Activated CD4-positive, alpha-beta memory T cell treated with anti-CD3 and anti-CD28 coated beads for 36 hours (primary cell): Measurements from ENCODE around the gene CCDC13. TPM values are rescaled to one million over a fixed set of nuclear protein-coding genes. Genes with fewer than 3 reads are reported as not detected.

ENCODE experiments used
- CTCF ChIA-PET: fragments of 350-600 bp; sonication (Branson Sonifier 250); formaldehyde crosslinking; loops from one replicate; lab custom pipeline; 2021; ENCODE audit warnings: antibody characterized with exemption, inconsistent platforms; lab: Charles Lee
- POLR2A ChIA-PET: fragments of 350-600 bp; sonication (Branson Sonifier 250); formaldehyde crosslinking; loops from one replicate; lab custom pipeline; 2021; ENCODE audit warnings: antibody characterized with exemption; lab: Charles Lee
- DNase-seq: peaks from one replicate; pipeline ENCODE4 v3.0.0-alpha.2; 2020
- H3K27ac Mint-ChIP-seq: one replicate; pipeline ENCODE4 v1.8.0; 2021; ENCODE audit warnings: mixed read lengths
- H3K27me3 Mint-ChIP-seq: one replicate; pipeline ENCODE4 v1.8.0; 2021; ENCODE audit warnings: mixed read lengths
- H3K36me3 Mint-ChIP-seq: one replicate; pipeline ENCODE4 v1.8.0; 2021; ENCODE audit warnings: mixed read lengths
- H3K4me1 Mint-ChIP-seq: one replicate; pipeline ENCODE4 v1.8.0; 2021; ENCODE audit warnings: low read depth, mixed read lengths
- H3K4me3 Mint-ChIP-seq: one replicate; pipeline ENCODE4 v1.8.0; 2021; ENCODE audit warnings: mild to moderate bottlenecking, mixed read lengths
- H3K9me3 Mint-ChIP-seq: one replicate; pipeline ENCODE4 v1.8.0; 2021; ENCODE audit warnings: mixed read lengths
- intact Hi-C: fragments of 100-400 bp; cut with micrococcal nuclease; formaldehyde crosslinking; loops from one replicate; pipeline ENCODE4 v1.15.1; 2023
- total RNA-seq, 2 experiments: library from RNA; stranded (reverse); gene quantifications; one replicate each; pipeline ENCODE4 v1.2.3, GENCODE V29; 2021

CCDC13 gene
- total RNA-seq, 2 experiments from 2014 or later, result 0.76 TPM; not detected in 1

GRCh38 chr3:42749753-42750231 lies 23.3 kb downstream of the CCDC13 start:
- CTCF ChIA-PET, result interaction anchor here (1.2 to 1.7 kb wide), 2 partner anchors 135 to 200 kb away, joined by 4 read pairs; no protein-coding TSS in a partner anchor
- Mint-ChIP-seq H3K36me3 (no peaks in the 10 kb centered on the region), H3K27ac (no peak overlapping the region), H3K27me3 (no peaks in the 10 kb centered on the region), H3K4me3 (no peak overlapping the region), H3K4me1 (peaks cover 25% of the 10 kb centered on the region), H3K9me3 (no peaks in the 10 kb centered on the region)
- intact Hi-C loops, result loop anchor here (5.0 kb wide), 1 partner anchor 192 kb away; no protein-coding TSS in a partner anchor
- POLR2A ChIA-PET, result no interaction called here
- DNase-seq, result peak; percentile 17

GRCh38 chr3:42749025-42749752 lies 23.9 kb downstream of the CCDC13 start:
- intact Hi-C loops, result loop anchor here (5.0 kb wide), 1 partner anchor 192 kb away; no protein-coding TSS in a partner anchor
- Mint-ChIP-seq H3K4me1 (peaks cover 25% of the 10 kb centered on the region), H3K9me3 (no peaks in the 10 kb centered on the region), H3K27ac (no peak overlapping the region), H3K4me3 (no peak overlapping the region), H3K27me3 (no peaks in the 10 kb centered on the region), H3K36me3 (no peaks in the 10 kb centered on the region)
- no peak for DNase-seq
- ChIA-PET POLR2A (no interaction called here), CTCF (interaction anchor here (1.2 kb wide), 1 partner anchor 135 kb away, joined by 4 read pairs; no protein-coding TSS in a partner anchor)

- H3K4me1 Mint-ChIP-seq, result peaks cover 29% of the 10 kb centered on the region
- CTCF ChIA-PET, result interaction anchor here (0.8 to 1.5 kb wide), 2 partner anchors 165 to 203 kb away, joined by 3 read pairs; no protein-coding TSS in a partner anchor
- H3K36me3 Mint-ChIP-seq, result no peaks in the 10 kb centered on the region
- H3K4me3 Mint-ChIP-seq, result no peak overlapping the region
- peak; percentile 32 for DNase-seq
- H3K27ac Mint-ChIP-seq, result no peak overlapping the region
- intact Hi-C loops, result loop anchor here (5.0 kb wide), 1 partner anchor 190 kb away; no protein-coding TSS in a partner anchor
- no peaks in the 10 kb centered on the region for H3K9me3 Mint-ChIP-seq
- no peaks in the 10 kb centered on the region for H3K27me3 Mint-ChIP-seq
- POLR2A ChIA-PET, result no interaction called here
Measured at GRCh38 chr3:42747581-42747980, 25.5 kb downstream of the CCDC13 start.

GRCh38 chr3:42746455-42747450 lies 26.3 kb downstream of the CCDC13 start:
- ChIA-PET POLR2A (interaction anchor here (1.1 kb wide), 1 partner anchor 165 kb away, joined by 4 read pairs; the partner anchor contains the start of gene SEC22C), CTCF (interaction anchor here (0.7 to 3.1 kb wide), 12 partner anchors 9 to 245 kb away, joined by 3 to 31 read pairs (median 4); partner anchors contain the start of genes SEC22C and VIPR1)
- intact Hi-C loops, result loop anchor here (5.0 kb wide), 1 partner anchor 189 kb away; no protein-coding TSS in a partner anchor
- no peaks in the 10 kb centered on the region for H3K36me3 Mint-ChIP-seq
- H3K9me3 Mint-ChIP-seq, result no peaks in the 10 kb centered on the region
- DNase-seq, result no peak
- H3K4me3 Mint-ChIP-seq, result no peak overlapping the region
- no peak overlapping the region for H3K27ac Mint-ChIP-seq
- H3K27me3 Mint-ChIP-seq, result no peaks in the 10 kb centered on the region
- H3K4me1 Mint-ChIP-seq, result peaks cover 29% of the 10 kb centered on the region

- Mint-ChIP-seq H3K4me1 (peaks cover 29% of the 10 kb centered on the region), H3K36me3 (no peaks in the 10 kb centered on the region), H3K27me3 (no peaks in the 10 kb centered on the region), H3K27ac (no peak overlapping the region), H3K4me3 (no peak overlapping the region), H3K9me3 (no peaks in the 10 kb centered on the region)
- CTCF ChIA-PET, result interaction anchor here (0.5 to 3.1 kb wide), 17 partner anchors 10 to 244 kb away, joined by 3 to 31 read pairs (median 4); partner anchors contain the start of genes SEC22C and VIPR1
- intact Hi-C loops, result loop anchor here (5.0 kb wide), 1 partner anchor 189 kb away; no protein-coding TSS in a partner anchor
- POLR2A ChIA-PET, result interaction anchor here (1.1 kb wide), 1 partner anchor 164 kb away, joined by 4 read pairs; the partner anchor contains the start of gene SEC22C
- no peak for DNase-seq
Measured at GRCh38 chr3:42745776-42746454, 27.1 kb downstream of the CCDC13 start.

GRCh38 chr3:42745291-42745745 lies 27.7 kb downstream of the CCDC13 start:
- Mint-ChIP-seq H3K4me1 (peaks cover 29% of the 10 kb centered on the region), H3K36me3 (no peaks in the 10 kb centered on the region), H3K4me3 (no peak overlapping the region), H3K9me3 (no peaks in the 10 kb centered on the region), H3K27ac (no peak overlapping the region), H3K27me3 (no peaks in the 10 kb centered on the region)
- intact Hi-C loops, result loop anchor here (5.0 kb wide), 1 partner anchor 188 kb away; no protein-coding TSS in a partner anchor
- CTCF ChIA-PET, result interaction anchor here (0.7 to 3.1 kb wide), 12 partner anchors 10 to 243 kb away, joined by 3 to 31 read pairs (median 6); partner anchors contain the start of genes SEC22C and VIPR1
- POLR2A ChIA-PET, result interaction anchor here (1.1 kb wide), 1 partner anchor 163 kb away, joined by 4 read pairs; the partner anchor contains the start of gene SEC22C
- DNase-seq, result no peak

GRCh38 chr3:42743204-42743995 lies 29.7 kb downstream of the CCDC13 start:
- no peak for DNase-seq
- Mint-ChIP-seq H3K27me3 (no peaks in the 10 kb centered on the region), H3K4me1 (peaks cover 21% of the 10 kb centered on the region), H3K36me3 (no peaks in the 10 kb centered on the region), H3K4me3 (no peak overlapping the region), H3K9me3 (no peaks in the 10 kb centered on the region), H3K27ac (no peak overlapping the region)
- intact Hi-C loops, result loop anchor here (5.0 kb wide), 1 partner anchor 91 kb away; the partner anchor contains the start of gene ZBTB47
- CTCF ChIA-PET, result interaction anchor here (0.7 to 3.1 kb wide), 22 partner anchors 12 to 265 kb away, joined by 3 to 31 read pairs (median 3); partner anchors contain the start of genes KLHL40, SEC22C, VIPR1 and ZBTB47
- POLR2A ChIA-PET, result no interaction called here

- no peak for DNase-seq
- Mint-ChIP-seq H3K27me3 (no peaks in the 10 kb centered on the region), H3K36me3 (no peaks in the 10 kb centered on the region), H3K27ac (no peak overlapping the region), H3K4me1 (peaks cover 14% of the 10 kb centered on the region), H3K9me3 (no peaks in the 10 kb centered on the region), H3K4me3 (no peak overlapping the region)
- ChIA-PET CTCF (interaction anchor here (0.9 to 1.4 kb wide), 5 partner anchors 74 to 240 kb away, joined by 3 to 8 read pairs (median 3); partner anchors contain the start of genes SEC22C, VIPR1 and ZBTB47), POLR2A (no interaction called here)
- intact Hi-C loops, result loop anchor here (5.0 kb wide), 1 partner anchor 90 kb away; the partner anchor contains the start of gene ZBTB47
Measured at GRCh38 chr3:42742688-42743087, 30.4 kb downstream of the CCDC13 start.

- H3K36me3 Mint-ChIP-seq, result no peaks in the 10 kb centered on the region
- POLR2A ChIA-PET, result no interaction called here
- no peaks in the 10 kb centered on the region for H3K27me3 Mint-ChIP-seq
- H3K4me3 Mint-ChIP-seq, result no peak overlapping the region
- no peaks in the 10 kb centered on the region for H3K9me3 Mint-ChIP-seq
- H3K4me1 Mint-ChIP-seq, result peaks cover 10% of the 10 kb centered on the region
- no peak for DNase-seq
- H3K27ac Mint-ChIP-seq, result no peak overlapping the region
- CTCF ChIA-PET, result interaction anchor here (1.3 to 1.4 kb wide), 3 partner anchors 81 to 240 kb away, joined by 3 to 8 read pairs (median 3); partner anchors contain the start of genes SEC22C and VIPR1
- intact Hi-C loops, result loop anchor here (5.0 kb wide), 1 partner anchor 90 kb away; the partner anchor contains the start of gene ZBTB47
Measured at GRCh38 chr3:42742259-42742658, 30.8 kb downstream of the CCDC13 start.
